Endothelial cell of umbilical vein (primary cell): ENCODE measurements around the gene CD63. TPM values are rescaled to one million over a fixed set of nuclear protein-coding genes. Genes with fewer than 3 reads are reported as not detected.

Source experiments
- BruUV-seq: library from RNA; stranded (reverse); fragments of 400-500 nt; replicated peaks from 2 replicates; lab custom pipeline; 2021; lab: Mats Ljungman, UMichigan
- CTCF ChIA-PET: fragments of 300-600, 350-600 bp; sonication (Branson Sonifier 250); formaldehyde crosslinking; loops from one replicate; lab custom pipeline; 2021; ENCODE audit warnings: antibody characterized with exemption, inconsistent platforms; lab: Charles Lee
- POLR2A ChIA-PET: fragments of 300-600, 350-600 bp; sonication (Branson Sonifier 250); formaldehyde crosslinking; loops from one replicate; lab custom pipeline; 2021; ENCODE audit warnings: antibody characterized with exemption, inconsistent platforms; lab: Charles Lee
- DNase-seq: peaks from one replicate; pipeline ENCODE4 v3.0.0-alpha.2; 2011; ENCODE audit warnings: low read depth, low spot score
- FAIRE-seq: peaks from 2 replicates; lab custom pipeline; 2011; peaks lifted over from hg19 to GRCh38; lab: Jason Lieb, UNC
- H2AFZ ChIP-seq: 2 replicates; pipeline ENCODE4 v1.6.0; 2012; ENCODE audit warnings: low read depth, low read length, control low read depth, inconsistent platforms
- H3K27ac ChIP-seq: 2 replicates; pipeline ENCODE4 v1.5.1; 2011; ENCODE audit warnings: low read depth, mild to moderate bottlenecking, control low read depth, low read length, moderate library complexity; ENCODE audit not compliant: insufficient read depth
- H3K27me3 ChIP-seq, 2 experiments: 2 replicates each; pipeline versions ENCODE4 v1.6.0 to v1.6.1; 2011; ENCODE audit warnings: low read length in 2 of 2, mixed read lengths in 1 of 2; ENCODE audit not compliant: control insufficient read depth in 2 of 2, insufficient read depth in 2 of 2
- H3K36me3 ChIP-seq, 2 experiments: 2 replicates in 1 of 2; 3 replicates in 1 of 2; pipeline ENCODE4 v1.5.1; 2011; ENCODE audit warnings: low read length in 2 of 2, mild to moderate bottlenecking in 1 of 2, moderate library complexity in 1 of 2; ENCODE audit not compliant: control insufficient read depth in 2 of 2, insufficient read depth in 2 of 2; ENCODE audit errors: extremely low read depth in 1 of 2
- H3K4me1 ChIP-seq: 3 replicates; pipeline ENCODE4 v1.5.1; 2011; ENCODE audit warnings: mild to moderate bottlenecking, low read length; ENCODE audit not compliant: control insufficient read depth, insufficient read depth; ENCODE audit errors: extremely low read depth
- H3K4me2 ChIP-seq: 2 replicates; pipeline ENCODE4 v1.6.1; 2011; ENCODE audit warnings: low read length, control low read depth, mixed read lengths; ENCODE audit not compliant: insufficient read depth
- H3K4me3 ChIP-seq, 3 experiments: fragments of 200-600 bp in 1 of 3; sonication (generic), shearing (Covaris generic) in 1 of 3; replicated peaks in 1 of 3; 2 replicates each; pipeline ENCODE4 v1.5.1; 2011 to 2016; ENCODE audit warnings: control low read depth in 3 of 3, low read length in 3 of 3, mild to moderate bottlenecking in 2 of 3, inconsistent platforms in 1 of 3, low read depth in 1 of 3, moderate library complexity in 1 of 3; ENCODE audit not compliant: insufficient read depth in 1 of 3
- H3K79me2 ChIP-seq: 2 replicates; pipeline ENCODE4 v1.6.0; 2012; ENCODE audit warnings: low read length, inconsistent platforms; ENCODE audit not compliant: control insufficient read depth, insufficient read depth
- H3K9ac ChIP-seq: replicated peaks from 2 replicates; pipeline ENCODE3; 2011; ENCODE audit warnings: low read length, control low read depth; ENCODE audit not compliant: insufficient read depth; ENCODE audit errors: extremely low read depth
- H3K9me1 ChIP-seq: replicated peaks from 3 replicates; pipeline ENCODE4 v1.6.0; 2011; ENCODE audit warnings: mild to moderate bottlenecking, low read length; ENCODE audit not compliant: control insufficient read depth, insufficient read depth; ENCODE audit errors: extremely low read depth
- H3K9me3 ChIP-seq: replicated peaks from 2 replicates; pipeline ENCODE4 v1.5.1; 2012; ENCODE audit warnings: low read length, inconsistent platforms; ENCODE audit not compliant: control insufficient read depth, insufficient read depth
- H4K20me1 ChIP-seq: replicated peaks from 2 replicates; pipeline ENCODE3; 2011; ENCODE audit warnings: mild to moderate bottlenecking, low read length; ENCODE audit not compliant: control insufficient read depth, insufficient read depth; ENCODE audit errors: extremely low read depth
- EZH2 ChIP-seq: IDR thresholded peaks from 2 replicates; pipeline ENCODE4 v1.6.1; 2012; ENCODE audit warnings: borderline replicate concordance, low read depth, mild to moderate bottlenecking, moderate library complexity, low read length, inconsistent platforms; ENCODE audit not compliant: severe bottlenecking
- FOS ChIP-seq: IDR thresholded peaks from 2 replicates; pipeline ENCODE4 v1.6.1; 2011; ENCODE audit warnings: mild to moderate bottlenecking, low read length, moderate library complexity, borderline replicate concordance; ENCODE audit not compliant: insufficient read depth
- GATA2 ChIP-seq: IDR thresholded peaks from 2 replicates; pipeline ENCODE4 v1.7.0; 2011; ENCODE audit warnings: low read depth, mild to moderate bottlenecking, moderate library complexity, mixed read lengths, low read length; ENCODE audit not compliant: insufficient read length, insufficient read depth
- JUN ChIP-seq: IDR thresholded peaks from 2 replicates; pipeline ENCODE4 v1.6.1; 2011; ENCODE audit warnings: borderline replicate concordance, low read depth; ENCODE audit not compliant: insufficient read length, insufficient read depth
- MAX ChIP-seq: IDR thresholded peaks from 2 replicates; pipeline ENCODE4 v1.6.1; 2011; ENCODE audit not compliant: insufficient read depth, insufficient read length
- MYC ChIP-seq: IDR thresholded peaks from one replicate; pipeline ENCODE4 v1.6.1; 2011; ENCODE audit warnings: mild to moderate bottlenecking, low read depth, low read length
- POLR2A ChIP-seq: IDR thresholded peaks from 2 replicates; pipeline ENCODE4 v1.6.1; 2012; ENCODE audit warnings: low read depth, mild to moderate bottlenecking, control low read depth, low read length
- POLR2AphosphoS5 ChIP-seq: IDR thresholded peaks from 2 replicates; pipeline ENCODE4 v1.6.1; 2012; ENCODE audit warnings: low read depth, mild to moderate bottlenecking, control low read depth, low read length, moderate library complexity; ENCODE audit not compliant: insufficient read depth
- dilution Hi-C: fragments of 300-500 bp; cut with MboI; formaldehyde crosslinking; loops from one replicate; pipeline ENCODE4 v1.15.0; 2019; ENCODE audit warnings: low sequenced_read_pairs; ENCODE audit not compliant: extremely low pct_ligation_motif_present
- intact Hi-C: fragments of 100-400 bp; cut with micrococcal nuclease; formaldehyde crosslinking; loops from one replicate; pipeline ENCODE4 v1.10.0; 2022
- polyA plus RNA-seq, 4 experiments: library from polyadenylated mRNA; depleted of rRNA in 3 of 4; stranded (reverse) in 3 of 4; unstranded in 1 of 4; fragments of >200 nt; gene quantifications; 2 replicates each; pipeline versions ENCODE4 v1.2.1 to v1.2.3, GENCODE V29; 2011 to 2012; ENCODE audit warnings: missing spikeins in 1 of 4
- total RNA-seq: library from RNA; stranded (reverse); gene quantifications from 2 replicates; pipeline ENCODE4 v1.2.3, GENCODE V29; 2021
- TF ChIP-seq, protein P1 (sequence below), 2 donors: IDR thresholded peaks; 1 replicate in 1 of 2; 2 replicates in 1 of 2; pipeline ENCODE4 v1.5.1; 2011; ENCODE audit warnings: low read length in 2 of 2, mild to moderate bottlenecking in 2 of 2, moderate library complexity in 2 of 2, control low read depth in 1 of 2, inconsistent platforms in 1 of 2, low read depth in 1 of 2; ENCODE audit not compliant: insufficient read depth in 1 of 2; ENCODE audit errors: extremely low read depth in 1 of 2

CD63 gene
- total and polyA plus RNA-seq, 2 donors (not counting 3 experiments of a cell fraction or from before 2014, with no cell fraction given): 1,054 to 1,429 TPM

DNA sequence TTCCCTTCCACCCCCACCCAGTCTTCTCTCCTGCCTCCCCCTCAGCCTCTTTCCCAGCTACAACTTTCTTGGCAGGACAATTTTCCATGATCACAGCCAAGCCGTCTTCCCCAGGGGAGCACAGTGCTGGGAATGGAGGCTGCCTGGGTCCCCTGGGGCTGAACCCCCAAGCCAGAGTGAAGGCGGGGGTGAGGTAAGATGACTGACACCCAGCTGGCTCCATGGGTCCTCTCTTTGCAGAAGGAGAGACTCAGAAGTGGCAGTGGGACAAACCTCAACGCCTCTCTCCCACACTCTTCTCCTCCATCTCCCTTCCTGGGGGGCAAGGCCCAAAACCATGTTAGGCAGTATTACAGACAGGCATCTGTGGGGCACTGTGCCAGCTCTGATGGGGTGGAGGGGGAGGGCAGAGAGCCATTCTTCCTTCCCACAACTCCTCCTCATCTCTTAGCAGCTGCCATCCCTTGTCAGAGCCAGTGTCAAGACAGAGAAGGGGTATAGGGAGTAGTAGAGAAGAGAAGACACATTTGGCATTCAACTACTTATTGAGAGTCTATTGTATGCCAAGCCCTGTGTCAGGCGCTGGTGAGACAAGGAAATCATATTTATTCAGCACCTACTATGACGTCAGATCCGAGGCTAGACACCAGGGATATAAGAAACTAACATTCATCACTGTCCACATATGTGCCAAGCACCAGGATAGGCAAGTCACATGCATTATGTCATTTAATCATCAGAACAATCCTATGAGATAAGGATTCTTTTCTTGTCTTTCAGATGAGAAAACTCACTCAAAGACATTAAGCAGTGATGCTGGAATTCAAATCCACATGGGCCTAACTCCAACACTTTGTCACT, 24.7 kb downstream of the CD63 start:
- no peaks in the 10 kb centered on the region for H3K79me2 ChIP-seq
- DNase-seq: no peak
- H3K27ac ChIP-seq: no peak overlapping the region
- no TSS peak for BruUV-seq
- H3K9me1 ChIP-seq: no peaks in the 10 kb centered on the region
- H3K9ac ChIP-seq: no peak overlapping the region
- no peak overlapping the region for H3K4me2 ChIP-seq
- H3K36me3 ChIP-seq: no peaks in the 10 kb centered on the region
- intact Hi-C loops (loop anchor here (5.0 kb wide), 1 partner anchor 42 kb away; no protein-coding TSS in a partner anchor), dilution Hi-C loops (no loop called here)
- peaks cover 23 to 30% of the 10 kb centered on the region in 2 experiments for H3K27me3 ChIP-seq
- H4K20me1 ChIP-seq: no peaks in the 10 kb centered on the region
- POLR2A ChIA-PET: no interaction called here
- no peak overlapping the region for H3K4me3 ChIP-seq
- H3K9me3 ChIP-seq: no peaks in the 10 kb centered on the region
- CTCF ChIA-PET: interaction anchor here (1.9 kb wide), 1 partner anchor 48 kb away, joined by 8 read pairs; no protein-coding TSS in a partner anchor
- H3K4me1 ChIP-seq: no peaks in the 10 kb centered on the region
- TF ChIP-seq, protein P1, sequence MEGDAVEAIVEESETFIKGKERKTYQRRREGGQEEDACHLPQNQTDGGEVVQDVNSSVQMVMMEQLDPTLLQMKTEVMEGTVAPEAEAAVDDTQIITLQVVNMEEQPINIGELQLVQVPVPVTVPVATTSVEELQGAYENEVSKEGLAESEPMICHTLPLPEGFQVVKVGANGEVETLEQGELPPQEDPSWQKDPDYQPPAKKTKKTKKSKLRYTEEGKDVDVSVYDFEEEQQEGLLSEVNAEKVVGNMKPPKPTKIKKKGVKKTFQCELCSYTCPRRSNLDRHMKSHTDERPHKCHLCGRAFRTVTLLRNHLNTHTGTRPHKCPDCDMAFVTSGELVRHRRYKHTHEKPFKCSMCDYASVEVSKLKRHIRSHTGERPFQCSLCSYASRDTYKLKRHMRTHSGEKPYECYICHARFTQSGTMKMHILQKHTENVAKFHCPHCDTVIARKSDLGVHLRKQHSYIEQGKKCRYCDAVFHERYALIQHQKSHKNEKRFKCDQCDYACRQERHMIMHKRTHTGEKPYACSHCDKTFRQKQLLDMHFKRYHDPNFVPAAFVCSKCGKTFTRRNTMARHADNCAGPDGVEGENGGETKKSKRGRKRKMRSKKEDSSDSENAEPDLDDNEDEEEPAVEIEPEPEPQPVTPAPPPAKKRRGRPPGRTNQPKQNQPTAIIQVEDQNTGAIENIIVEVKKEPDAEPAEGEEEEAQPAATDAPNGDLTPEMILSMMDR (IDR thresholded peaks at IDR 0.05; ENCODE audit: extremely low read depth in 1 of 2, insufficient read depth in 1 of 2, low read depth in 1 of 2, low read length in 2 of 2): no peak
- TF ChIP-seq POLR2A: no peak
- TF ChIP-seq POLR2AphosphoS5: no peak
- no peak for TF ChIP-seq FOS
- TF ChIP-seq EZH2: no peak
- no peak for TF ChIP-seq JUN
- TF ChIP-seq GATA2: no peak
- TF ChIP-seq MYC: no peak
- TF ChIP-seq MAX: no peak
- no peak for FAIRE-seq
- H2AFZ ChIP-seq: no peak overlapping the region
